ENCODE data around the gene RNF130.
A peak's percentile ranks its signal among the peaks of the same experiment; 100 is the strongest.
"Not testable (repeated sequence)": the region's sequence is repeated elsewhere in the genome, so short reads cannot be mapped to it uniquely, and the experiment has no call there.

RNF130 gene

DNA sequence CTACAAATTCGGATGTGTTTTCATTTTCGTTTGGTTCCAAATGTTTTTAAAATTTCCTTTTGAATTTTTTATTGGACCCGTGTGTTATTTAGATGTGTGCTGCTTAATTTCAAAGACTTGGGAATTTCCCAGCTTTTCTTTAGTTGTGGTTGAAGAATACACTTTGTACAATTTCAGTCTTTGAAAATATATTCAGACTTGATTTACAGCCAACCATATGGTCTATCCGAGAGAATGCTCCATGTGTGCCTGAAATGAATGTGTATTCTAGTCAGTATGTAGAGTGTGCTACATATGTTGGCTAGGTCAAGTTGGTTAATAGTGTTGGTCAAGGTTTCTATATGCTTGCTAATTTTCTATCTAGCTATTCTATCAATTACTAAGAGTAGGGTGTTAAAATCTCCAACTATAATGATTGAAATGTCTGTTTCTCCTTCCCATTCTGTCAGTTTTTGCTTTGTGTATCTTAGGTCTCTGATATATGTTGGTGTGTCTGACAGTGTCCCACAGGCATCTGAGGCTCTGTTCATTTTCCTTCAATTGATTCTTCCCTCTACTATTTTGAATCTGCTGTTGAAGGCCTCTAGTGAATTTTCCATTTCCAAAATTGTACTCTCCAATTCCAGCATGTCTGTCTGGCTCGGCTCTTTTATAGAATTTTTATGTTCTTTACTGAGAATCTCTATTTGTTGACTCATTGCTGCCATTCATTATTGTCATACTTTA, 36.2 kb downstream of the RNF130 start:
- Histone ChIP-seq H3K4me3 (ENCODE audit: extremely low read depth, insufficient read depth, low read length, poor library complexity, severe bottlenecking) (no peak overlapping the region), H3K4me1 (ENCODE audit: control insufficient read depth, insufficient read depth, low read length, poor library complexity, severe bottlenecking) (no peaks in the 10 kb centered on the region), H3K27ac (ENCODE audit: low read depth, low read length, severe bottlenecking) (no peak overlapping the region), H3K9me3 (ENCODE audit: control insufficient read depth, low read length) (peaks cover 15% of the 10 kb centered on the region), H3K36me3 (ENCODE audit: control insufficient read depth, insufficient read depth, low read length) (peaks cover 65% of the 10 kb centered on the region)
- WGBS, 2 experiments (ENCODE audit: insufficient coverage in 2 of 2): no CpG with 5 or more reads among the region's 5 CpGs

DNA sequence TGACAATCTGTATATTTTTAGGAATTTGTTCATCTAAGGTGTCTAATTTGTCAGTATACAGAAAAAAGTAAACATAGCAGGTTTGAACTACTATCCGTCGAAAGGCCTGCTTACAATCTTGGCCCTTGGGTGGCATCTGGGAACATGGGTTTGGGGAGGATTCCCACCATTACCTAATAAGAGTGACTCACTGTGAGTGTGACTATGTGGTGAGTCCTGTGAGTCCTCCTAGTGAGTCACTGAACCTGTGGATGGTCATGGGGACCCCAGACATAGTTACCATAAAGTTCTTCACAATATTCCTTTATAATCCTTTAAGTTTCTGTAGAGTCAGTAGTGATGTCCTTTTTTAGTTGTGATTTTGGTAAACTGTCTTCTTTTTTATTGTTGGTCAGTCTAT, 37.0 kb downstream of the RNF130 start:
- H3K36me3 ChIP-seq (ENCODE audit: control insufficient read depth, insufficient read depth, low read length): peaks cover 61% of the 10 kb centered on the region
- no peak overlapping the region for H3K4me3 ChIP-seq (ENCODE audit: extremely low read depth, insufficient read depth, low read length, poor library complexity, severe bottlenecking)
- H3K4me1 ChIP-seq (ENCODE audit: control insufficient read depth, insufficient read depth, low read length, poor library complexity, severe bottlenecking): no peaks in the 10 kb centered on the region
- H3K27ac ChIP-seq (ENCODE audit: low read depth, low read length, severe bottlenecking): no peak overlapping the region
- 100% methylated on average over 2 of the region's 2 CpGs; no CpG with 5 or more reads in 1 of the 2 experiments for WGBS, 2 experiments (ENCODE audit: insufficient coverage in 2 of 2)
- peaks cover 15% of the 10 kb centered on the region for H3K9me3 ChIP-seq (ENCODE audit: control insufficient read depth, low read length)

DNA sequence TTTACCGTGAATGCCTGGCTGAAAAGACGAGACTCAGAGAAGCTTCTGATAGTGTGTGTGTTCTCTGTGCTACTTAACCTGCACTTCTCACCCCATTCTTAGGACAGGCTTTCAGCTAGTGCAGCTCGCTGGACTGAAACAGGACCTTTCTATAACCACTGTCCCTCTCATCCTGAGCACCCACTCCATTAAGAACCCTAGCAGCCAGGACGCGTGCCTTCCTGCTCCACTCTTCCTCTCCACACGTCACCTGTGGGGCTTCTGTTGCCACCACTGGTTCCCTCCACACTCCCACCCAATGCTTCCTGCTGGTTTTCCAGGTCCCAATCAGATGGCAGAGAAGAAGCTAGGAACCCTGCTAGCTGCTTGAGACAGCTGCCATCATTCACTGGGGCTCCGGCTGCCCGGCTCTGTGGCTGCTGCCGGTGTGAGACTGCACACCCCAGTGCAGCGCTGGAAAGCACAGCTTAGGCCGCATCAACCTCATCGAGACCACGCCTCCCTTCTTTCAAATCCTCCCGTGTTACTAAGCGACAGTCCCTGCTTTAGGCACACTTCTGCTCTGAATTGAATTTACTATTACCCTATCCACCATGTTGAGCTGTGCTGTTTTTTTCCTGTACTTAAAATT, 44.0 kb downstream of the RNF130 start:
- Histone ChIP-seq H3K4me3 (ENCODE audit: extremely low read depth, insufficient read depth, low read length, poor library complexity, severe bottlenecking) (no peak overlapping the region), H3K4me1 (ENCODE audit: control insufficient read depth, insufficient read depth, low read length, poor library complexity, severe bottlenecking) (peaks cover 6% of the 10 kb centered on the region), H3K36me3 (ENCODE audit: control insufficient read depth, insufficient read depth, low read length) (peaks cover 14% of the 10 kb centered on the region), H3K27ac (ENCODE audit: low read depth, low read length, severe bottlenecking) (no peak overlapping the region), H3K9me3 (ENCODE audit: control insufficient read depth, low read length) (no peaks in the 10 kb centered on the region)
- 90 to 92% methylated on average over 12 to 13 of the region's 15 CpGs for WGBS, 2 experiments (ENCODE audit: insufficient coverage in 2 of 2)

DNA sequence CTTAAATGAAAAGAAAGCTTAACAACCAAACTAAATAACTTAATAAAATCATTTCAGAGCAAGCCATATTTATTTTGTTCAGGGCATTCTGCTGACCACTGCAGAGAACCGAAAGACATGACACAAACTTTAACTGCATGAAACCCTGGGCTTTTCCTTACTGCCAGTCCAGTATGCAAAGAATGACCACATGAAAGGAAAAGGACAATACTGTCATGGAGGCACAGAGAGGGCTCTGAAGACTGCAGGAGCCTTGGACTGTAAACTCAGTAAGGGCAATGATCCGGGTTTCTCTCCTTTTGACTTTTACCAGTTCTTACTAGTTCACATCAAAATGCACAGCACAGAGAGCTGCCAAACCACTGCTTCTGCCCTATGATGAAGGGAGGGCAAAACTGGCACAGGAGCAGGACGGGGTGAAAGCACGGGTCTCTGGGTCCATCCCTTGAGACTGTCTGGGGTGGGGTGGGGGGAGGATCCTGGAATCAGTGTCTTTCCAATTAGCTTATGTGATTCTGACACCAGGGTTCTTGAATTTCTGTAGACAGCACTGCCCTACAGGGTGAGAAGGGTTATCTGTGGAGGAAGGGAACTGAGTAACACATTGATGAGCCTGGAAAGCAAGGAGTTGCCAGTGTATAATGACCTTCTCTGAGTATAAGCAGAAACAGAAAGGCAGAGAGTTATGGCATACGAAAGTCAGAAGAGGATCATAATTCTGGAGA, 44.7 kb downstream of the RNF130 start:
- 88 to 92% methylated on average over 5 of the region's 5 CpGs for WGBS, 2 experiments (ENCODE audit: insufficient coverage in 2 of 2)
- peaks cover 12% of the 10 kb centered on the region for H3K36me3 ChIP-seq (ENCODE audit: control insufficient read depth, insufficient read depth, low read length)
- H3K9me3 ChIP-seq (ENCODE audit: control insufficient read depth, low read length): no peaks in the 10 kb centered on the region
- H3K27ac ChIP-seq (ENCODE audit: low read depth, low read length, severe bottlenecking): peak overlapping the region; percentile 13
- H3K4me1 ChIP-seq (ENCODE audit: control insufficient read depth, insufficient read depth, low read length, poor library complexity, severe bottlenecking): peaks cover 6% of the 10 kb centered on the region
- H3K4me3 ChIP-seq (ENCODE audit: extremely low read depth, insufficient read depth, low read length, poor library complexity, severe bottlenecking): no peak overlapping the region

DNA sequence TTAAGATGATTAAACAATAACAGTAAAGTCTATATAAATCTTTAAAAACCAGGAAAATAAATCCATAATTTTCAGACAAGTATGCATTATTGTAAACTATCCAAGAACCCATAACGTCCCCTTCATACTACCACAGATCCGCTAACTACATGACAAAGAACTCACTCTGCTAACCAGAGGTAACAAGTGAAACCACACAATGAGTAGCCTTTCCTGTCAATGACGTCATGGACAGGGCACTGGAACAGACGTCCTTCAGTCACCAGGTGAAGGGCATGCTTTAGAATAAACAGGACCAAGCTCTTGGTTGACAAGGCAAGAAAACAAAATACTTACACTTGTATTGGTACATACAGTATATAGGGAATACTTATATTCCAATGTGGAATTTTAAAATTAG, 45.2 kb downstream of the RNF130 start:
- H3K9me3 ChIP-seq (ENCODE audit: control insufficient read depth, low read length): no peaks in the 10 kb centered on the region
- H3K27ac ChIP-seq (ENCODE audit: low read depth, low read length, severe bottlenecking): no peak overlapping the region
- H3K36me3 ChIP-seq (ENCODE audit: control insufficient read depth, insufficient read depth, low read length): peaks cover 16% of the 10 kb centered on the region
- WGBS, 2 experiments (ENCODE audit: insufficient coverage in 2 of 2): 70 to 100% methylated on average over 1 to 4 of the region's 4 CpGs
- H3K4me1 ChIP-seq (ENCODE audit: control insufficient read depth, insufficient read depth, low read length, poor library complexity, severe bottlenecking): peaks cover 6% of the 10 kb centered on the region
- H3K4me3 ChIP-seq (ENCODE audit: extremely low read depth, insufficient read depth, low read length, poor library complexity, severe bottlenecking): no peak overlapping the region

DNA sequence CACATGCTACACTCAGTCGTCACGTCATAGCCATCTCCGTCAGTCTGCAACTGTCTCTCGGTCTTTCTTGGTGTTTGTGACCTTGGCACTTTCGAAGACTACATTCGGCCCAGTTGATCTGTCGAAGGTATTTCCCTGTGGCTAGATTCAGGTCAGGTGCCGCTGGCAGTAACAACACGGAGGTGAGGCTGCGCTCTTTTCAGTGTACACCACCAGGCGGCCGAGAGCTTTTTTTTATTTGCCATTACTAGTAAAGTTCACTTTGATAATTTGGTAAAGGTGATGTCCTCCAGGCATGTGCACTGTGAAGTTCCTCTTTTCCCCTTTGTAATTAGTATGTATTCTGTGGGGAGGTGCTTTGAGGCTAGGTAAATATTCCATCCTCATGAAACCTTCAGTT, 49.7 kb downstream of the RNF130 start:
- no peaks in the 10 kb centered on the region for H3K9me3 ChIP-seq (ENCODE audit: control insufficient read depth, low read length)
- no peak overlapping the region for H3K27ac ChIP-seq (ENCODE audit: low read depth, low read length, severe bottlenecking)
- peaks cover 36% of the 10 kb centered on the region for H3K36me3 ChIP-seq (ENCODE audit: control insufficient read depth, insufficient read depth, low read length)
- 95 to 96% methylated on average over 12 of the region's 12 CpGs for WGBS, 2 experiments (ENCODE audit: insufficient coverage in 2 of 2)
- no peaks in the 10 kb centered on the region for H3K4me1 ChIP-seq (ENCODE audit: control insufficient read depth, insufficient read depth, low read length, poor library complexity, severe bottlenecking)
- H3K4me3 ChIP-seq (ENCODE audit: extremely low read depth, insufficient read depth, low read length, poor library complexity, severe bottlenecking): no peak overlapping the region

DNA sequence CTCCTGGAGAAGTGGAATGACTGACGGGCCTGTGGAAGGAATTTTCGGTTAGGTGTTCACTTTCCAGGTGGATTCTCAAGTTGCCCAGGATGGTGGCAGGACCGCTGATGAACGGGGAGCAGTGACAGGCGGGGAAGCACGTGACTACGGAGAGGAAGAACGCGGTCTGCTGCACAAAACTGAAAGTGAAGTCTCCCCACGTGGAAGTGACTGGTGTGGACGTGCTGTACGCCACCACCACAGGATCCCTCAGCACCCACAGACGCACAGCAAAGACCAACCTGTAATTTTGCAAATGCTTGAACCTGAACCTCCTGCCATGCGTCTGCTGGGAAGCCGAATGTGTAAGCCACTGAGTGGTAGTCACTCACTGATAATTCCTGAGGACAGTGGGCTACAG, 51.4 kb downstream of the RNF130 start:
- Histone ChIP-seq H3K4me1 (ENCODE audit: control insufficient read depth, insufficient read depth, low read length, poor library complexity, severe bottlenecking) (no peaks in the 10 kb centered on the region), H3K36me3 (ENCODE audit: control insufficient read depth, insufficient read depth, low read length) (peaks cover 39% of the 10 kb centered on the region), H3K9me3 (ENCODE audit: control insufficient read depth, low read length) (no peaks in the 10 kb centered on the region), H3K4me3 (ENCODE audit: extremely low read depth, insufficient read depth, low read length, poor library complexity, severe bottlenecking) (no peak overlapping the region), H3K27ac (ENCODE audit: low read depth, low read length, severe bottlenecking) (no peak overlapping the region)
- WGBS, 2 experiments (ENCODE audit: insufficient coverage in 2 of 2): 93 to 96% methylated on average over 15 of the region's 15 CpGs

DNA sequence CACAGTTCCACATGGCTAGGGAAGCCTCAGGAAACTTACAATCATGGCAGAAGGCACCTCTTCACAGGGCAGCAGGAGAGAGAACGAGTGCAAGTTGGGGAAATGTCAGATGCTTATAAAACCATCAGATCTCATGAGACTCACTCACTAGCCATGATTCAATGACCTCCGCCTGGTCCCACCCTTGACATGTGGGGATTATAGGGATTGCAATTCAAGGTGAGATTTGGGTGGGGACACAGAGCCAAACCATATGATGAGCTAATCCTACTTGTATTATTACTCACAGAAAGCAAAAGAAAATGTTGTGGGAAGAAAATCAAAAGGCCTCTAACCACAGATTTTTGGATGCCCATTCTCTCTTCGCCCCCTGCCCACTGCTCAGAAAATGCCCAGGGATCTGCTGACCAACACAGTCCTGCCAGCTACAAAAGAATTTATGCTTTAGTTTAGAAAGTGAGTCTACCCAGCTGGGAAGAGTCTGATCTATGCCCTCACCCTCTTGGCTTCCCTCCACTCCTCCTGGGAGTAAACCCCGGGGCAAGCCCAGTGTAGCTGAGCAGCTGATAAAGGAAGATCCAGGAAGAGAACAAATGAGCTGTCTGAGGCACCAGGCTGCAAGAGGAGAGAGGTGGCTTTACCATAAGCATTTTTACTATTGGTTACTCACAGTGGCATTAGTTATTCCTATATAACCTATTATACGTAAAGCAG, 53.1 kb downstream of the RNF130 start:
- peaks cover 39% of the 10 kb centered on the region for H3K36me3 ChIP-seq (ENCODE audit: control insufficient read depth, insufficient read depth, low read length)
- H3K4me1 ChIP-seq (ENCODE audit: control insufficient read depth, insufficient read depth, low read length, poor library complexity, severe bottlenecking): no peaks in the 10 kb centered on the region
- H3K9me3 ChIP-seq (ENCODE audit: control insufficient read depth, low read length): no peaks in the 10 kb centered on the region
- no peak overlapping the region for H3K4me3 ChIP-seq (ENCODE audit: extremely low read depth, insufficient read depth, low read length, poor library complexity, severe bottlenecking)
- WGBS, 2 experiments (ENCODE audit: insufficient coverage in 2 of 2): 83% methylated on average over 1 of the region's 5 CpGs; no CpG with 5 or more reads in 1 of the 2 experiments
- no peak overlapping the region for H3K27ac ChIP-seq (ENCODE audit: low read depth, low read length, severe bottlenecking)

DNA sequence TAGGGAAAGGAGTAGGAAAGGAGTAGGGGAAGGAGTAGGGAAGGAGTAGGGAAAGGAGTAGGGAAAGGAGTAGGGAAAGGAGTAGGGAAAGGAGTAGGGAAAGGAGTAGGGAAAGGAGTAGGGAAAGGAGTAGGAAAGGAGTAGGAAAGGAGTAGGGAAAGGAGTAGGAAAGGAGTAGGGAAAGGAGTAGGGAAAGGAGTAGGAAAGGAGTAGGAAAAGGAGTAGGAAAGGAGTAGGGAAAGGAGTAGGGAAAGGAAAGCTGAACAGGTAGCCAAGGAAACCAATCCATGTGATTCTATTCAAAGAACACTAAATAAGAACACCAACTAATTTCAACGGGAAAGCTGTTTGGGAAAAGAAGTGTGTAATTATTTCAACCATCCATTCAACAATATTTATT, 56.0 kb downstream of the RNF130 start:
- WGBS, 2 experiments (ENCODE audit: insufficient coverage in 2 of 2): no CpG with 5 or more reads among the region's 1 CpG
- not testable (repeated sequence) for H3K4me1 ChIP-seq (ENCODE audit: control insufficient read depth, insufficient read depth, low read length, poor library complexity, severe bottlenecking)

DNA sequence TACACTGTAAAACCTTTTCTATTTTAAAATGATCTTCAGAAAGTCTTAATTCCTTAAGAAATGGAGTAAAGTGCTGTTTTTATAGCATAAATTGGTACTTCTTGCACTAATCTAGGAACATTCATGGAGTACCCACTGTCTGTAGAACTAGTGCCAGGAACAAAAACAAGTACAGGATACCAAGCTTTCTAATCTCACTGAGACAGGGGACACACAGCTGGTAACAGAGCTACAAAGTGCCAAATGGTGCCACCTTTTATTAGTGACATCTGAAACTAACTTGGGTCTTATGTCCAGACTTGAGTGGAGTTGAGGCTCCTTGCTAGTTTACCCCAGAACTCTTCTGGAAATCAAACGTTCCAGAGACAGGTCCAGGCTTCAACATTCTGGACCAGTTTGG, 57.9 kb downstream of the RNF130 start:
- H3K36me3 ChIP-seq (ENCODE audit: control insufficient read depth, insufficient read depth, low read length): peaks cover 36% of the 10 kb centered on the region
- WGBS, 2 experiments (ENCODE audit: insufficient coverage in 2 of 2): 67 to 93% methylated on average over 1 of the region's 1 CpG
- H3K4me3 ChIP-seq (ENCODE audit: extremely low read depth, insufficient read depth, low read length, poor library complexity, severe bottlenecking): no peak overlapping the region
- H3K27ac ChIP-seq (ENCODE audit: low read depth, low read length, severe bottlenecking): no peak overlapping the region
- H3K4me1 ChIP-seq (ENCODE audit: control insufficient read depth, insufficient read depth, low read length, poor library complexity, severe bottlenecking): no peaks in the 10 kb centered on the region
- no peaks in the 10 kb centered on the region for H3K9me3 ChIP-seq (ENCODE audit: control insufficient read depth, low read length)

More for the DNA sequence above, 56.0 kb downstream of the RNF130 start:
- not testable (repeated sequence) for H3K9me3 ChIP-seq (ENCODE audit: control insufficient read depth, low read length); H3K27ac ChIP-seq (ENCODE audit: low read depth, low read length, severe bottlenecking); H3K4me3 ChIP-seq (ENCODE audit: extremely low read depth, insufficient read depth, low read length, poor library complexity, severe bottlenecking)
- peaks cover 44% of the 10 kb centered on the region for H3K36me3 ChIP-seq (ENCODE audit: control insufficient read depth, insufficient read depth, low read length)
